ENCODE results near the gene NUP188. TPM values are rescaled to one million over a fixed set of nuclear protein-coding genes. Genes with fewer than 3 reads are reported as not detected.

NUP188 gene
- total and polyA plus RNA-seq, 2 of the 4 experiments (the other 2 are of a cell fraction) = 53.0 to 59.1 TPM

- intact Hi-C loops (cut with micrococcal nuclease) = loop anchor here (5.0 kb wide), 2 partner anchors 65 to 85 kb away; partner anchors contain the start of genes KYAT1 and LRRC8A
Measured at GRCh38 chr9:128947277-128947526, 297 bp upstream of the NUP188 start.

More at GRCh38 chr9:128947277-128947526, 297 bp upstream of the NUP188 start:
- Histone ChIP-seq H3K4me3 (ENCODE audit: insufficient read depth, low read depth, low read length) (peak overlapping the region; percentile 94), H2AK9ac (replicated peaks; ENCODE audit: low read depth, low read length, poor library complexity) (peak overlapping the region; percentile 97), H3K4me1 (ENCODE audit: control insufficient read depth, insufficient read depth, low read length) (peaks cover 7% of the 10 kb centered on the region), H4K5ac (ENCODE audit: low read depth, low read length) (peak overlapping the region; percentile 83), H3K56ac (ENCODE audit: extremely low read depth, insufficient read depth, low read length) (peak overlapping the region; percentile 46), H3K9me1 (ENCODE audit: insufficient read depth, low read length) (peaks cover 16% of the 10 kb centered on the region), H3K23ac (ENCODE audit: low read depth, low read length) (peak overlapping the region; percentile 92), H2BK15ac (ENCODE audit: low read depth, low read length) (no peak overlapping the region), H3K27me3 (ENCODE audit: control insufficient read depth, insufficient read depth, low read length) (no peaks in the 10 kb centered on the region), H2AK5ac (ENCODE audit: low read depth, low read length) (peak overlapping the region; percentile 96), H2BK20ac (ENCODE audit: low read depth, low read length) (no peak overlapping the region), H3K79me1 (ENCODE audit: low read depth in 1 of 2, low read length in 2 of 2) (peaks cover 28 to 57% of the 10 kb centered on the region in 2 experiments), H3K18ac (ENCODE audit: low read depth, low read length) (peak overlapping the region; percentile 22; the same call in 1 of the 2 replicates), H3K36me3 (ENCODE audit: control insufficient read depth, insufficient read depth, low read length) (peaks cover 10% of the 10 kb centered on the region), H2AFZ (replicated peaks; ENCODE audit: low read length, poor library complexity) (peak overlapping the region; percentile 100), H2BK5ac (ENCODE audit: low read depth, low read length, poor library complexity, severe bottlenecking) (peak overlapping the region; percentile 75), H3K9me3 (ENCODE audit: control insufficient read depth, insufficient read depth, low read length) (no peaks in the 10 kb centered on the region), H3K27ac (ENCODE audit: insufficient read depth, low read length) (peak overlapping the region; percentile 84), H4K20me1 (ENCODE audit: insufficient read depth, low read length) (peaks cover 7% of the 10 kb centered on the region; the same call in 1 of the 2 replicates), H3K14ac (replicated peaks; ENCODE audit: low read depth, low read length) (peak overlapping the region; percentile 91), H2BK120ac (ENCODE audit: low read depth, low read length) (peak overlapping the region; percentile 71), H3K9ac (ENCODE audit: low read depth, low read length) (peak overlapping the region; percentile 80), H3K4ac (ENCODE audit: low read depth, low read length) (peak overlapping the region; percentile 90), H3K4me2 (ENCODE audit: low read depth, low read length) (peak overlapping the region; percentile 99), H4K8ac (ENCODE audit: low read depth in 2 of 2, low read length in 2 of 2) (peak overlapping the region; percentile 63 to 95), H4K91ac (ENCODE audit: insufficient read depth, low read depth, low read length) (peak overlapping the region; percentile 53)
- TSS peak; percentile 83 for BruUV-seq (replicated peaks)
- POLR2A ChIA-PET (ENCODE audit: unreplicated experiment) = no interaction called here
- TF ChIP-seq RFX5 (IDR thresholded peaks at IDR 0.05; ENCODE audit: low read depth, low read length) (no peak), SMC3 (IDR thresholded peaks at IDR 0.05; ENCODE audit: low read depth, low read length) (no peak), NFE2L2 (IDR thresholded peaks at IDR 0.05; ENCODE audit: low read depth, low read length) (no peak), FOS (IDR thresholded peaks at IDR 0.05; ENCODE audit: low read depth, low read length) (no peak), USF2 (IDR thresholded peaks at IDR 0.05; ENCODE audit: low read depth, low read length) (no peak), MAZ (IDR thresholded peaks at IDR 0.05; ENCODE audit: borderline replicate concordance, low read depth, low read length) (no peak), BHLHE40 (IDR thresholded peaks at IDR 0.05; ENCODE audit: low read depth, low read length) (no peak), CTCF (conservative IDR thresholded peaks at IDR 0.05; ENCODE audit: low read depth, low read length) (no peak), ELK1 (IDR thresholded peaks at IDR 0.05; ENCODE audit: borderline replicate concordance, low read depth, low read length) (no peak), RCOR1 (IDR thresholded peaks at IDR 0.05; ENCODE audit: insufficient replicate concordance, low read length) (no peak), RAD21 (IDR thresholded peaks at IDR 0.05; ENCODE audit: low read length) (no peak), POLR2A (IDR thresholded peaks at IDR 0.05; ENCODE audit: low read depth, low read length) (no peak), MXI1 (IDR thresholded peaks at IDR 0.05; ENCODE audit: borderline replicate concordance, low read depth, low read length) (no peak), CHD1 (IDR thresholded peaks at IDR 0.05; ENCODE audit: low read depth, low read length) (no peak), CEBPB (IDR thresholded peaks at IDR 0.05; ENCODE audit: low read depth, low read length) (no peak), MAFK (IDR thresholded peaks at IDR 0.05; ENCODE audit: low read depth, low read length) (no peak)
- ATAC-seq (ENCODE audit: low read depth) (no peak), DNase-seq (no peak)
- WGBS, 2 experiments (ENCODE audit: extremely low coverage in 2 of 2, insufficient read length in 1 of 2) = 0% methylated on average over 7 of the region's 20 CpGs; no CpG with 5 or more reads in 1 of the 2 experiments
- dilution Hi-C loops (cut with HindIII; ENCODE audit: low sequenced_read_pairs, unreplicated experiment) (no loop called here), in situ Hi-C loops (cut with MboI; ENCODE audit: low sequenced_read_pairs) (no loop called here)
- CTCF ChIA-PET = no interaction called here
